Left ventricle myocardium inferior (tissue), 1 donor: Measurements from ENCODE around the gene POC1B. TPM values are rescaled to one million over a fixed set of nuclear protein-coding genes. Genes with fewer than 3 reads are reported as not detected.

Experiments
- DNase-seq: peaks from one replicate; pipeline ENCODE4 v3.0.0-alpha.2; 2020
- H3K27ac ChIP-seq: fragments of 200-600 bp; replicated peaks from 2 replicates; pipeline ENCODE4 v1.8.0; 2021
- H3K27me3 ChIP-seq: fragments of 200-600 bp; 2 replicates; pipeline ENCODE4 v1.8.0; 2021; ENCODE audit warnings: low read depth
- H3K36me3 ChIP-seq: fragments of 200-600 bp; 2 replicates; pipeline ENCODE4 v1.8.0; 2021
- H3K4me1 ChIP-seq: fragments of 200-600 bp; 2 replicates; pipeline ENCODE4 v1.8.0; 2021
- H3K4me3 ChIP-seq: fragments of 200-600 bp; 2 replicates; pipeline ENCODE4 v1.8.0; 2021; ENCODE audit warnings: mild to moderate bottlenecking, moderate library complexity
- H3K9me3 ChIP-seq: fragments of 200-600 bp; replicated peaks from 2 replicates; pipeline ENCODE4 v1.8.0; 2021
- CTCF ChIP-seq: fragments of 200-600 bp; IDR thresholded peaks from 2 replicates; pipeline ENCODE4 v1.8.0; 2021; ENCODE audit warnings: antibody characterized with exemption, mild to moderate bottlenecking, borderline replicate concordance
- intact Hi-C: fragments of 100-400 bp; cut with micrococcal nuclease; formaldehyde crosslinking; loops from one replicate; pipeline ENCODE4 v1.11.0; 2022
- total RNA-seq: library from RNA; stranded (reverse); fragmentation: NEBNext Ultra II Directional; extraction: Animal tissue kit (Norgen Biotek cat#: 25700); gene quantifications from one replicate; pipeline ENCODE4 v1.2.1, GENCODE V29; 2021
- donor health status: DM: no; HTN: yes; CAD: no; lungs with severe emphysema.

POC1B gene
- total RNA-seq, 1 donor from 2014 or later = 8.6 TPM

GRCh38 chr12:89568484-89568883, 42.6 kb upstream of the POC1B start:
- DNase-seq = no peak
- TF ChIP-seq CTCF = no peak
- intact Hi-C loops = no loop called here
- Histone ChIP-seq H3K36me3 (no peaks in the 10 kb centered on the region), H3K9me3 (no peaks in the 10 kb centered on the region), H3K27ac (no peak overlapping the region), H3K4me3 (no peak overlapping the region), H3K4me1 (no peaks in the 10 kb centered on the region), H3K27me3 (no peaks in the 10 kb centered on the region)

GRCh38 chr12:89567691-89568239, 41.9 kb upstream of the POC1B start:
- no peak for DNase-seq

GRCh38 chr12:89566615-89567014, 40.8 kb upstream of the POC1B start:
- intact Hi-C loops = no loop called here
- Histone ChIP-seq H3K4me1 (no peaks in the 10 kb centered on the region), H3K27me3 (no peaks in the 10 kb centered on the region), H3K9me3 (no peaks in the 10 kb centered on the region), H3K4me3 (no peak overlapping the region), H3K36me3 (no peaks in the 10 kb centered on the region), H3K27ac (no peak overlapping the region)
- no peak for TF ChIP-seq CTCF
- no peak for DNase-seq

More at GRCh38 chr12:89567691-89568239, 41.9 kb upstream of the POC1B start:
- Histone ChIP-seq H3K36me3 (no peaks in the 10 kb centered on the region), H3K27me3 (no peaks in the 10 kb centered on the region), H3K4me1 (no peaks in the 10 kb centered on the region), H3K4me3 (no peak overlapping the region), H3K27ac (no peak overlapping the region), H3K9me3 (no peaks in the 10 kb centered on the region)
- no peak for TF ChIP-seq CTCF
- intact Hi-C loops = no loop called here

- Histone ChIP-seq H3K9me3 (no peaks in the 10 kb centered on the region), H3K4me3 (no peak overlapping the region), H3K27me3 (no peaks in the 10 kb centered on the region), H3K4me1 (no peaks in the 10 kb centered on the region), H3K27ac (no peak overlapping the region), H3K36me3 (no peaks in the 10 kb centered on the region)
- intact Hi-C loops = no loop called here
- TF ChIP-seq CTCF = no peak
- DNase-seq = no peak
Measured at GRCh38 chr12:89565002-89565401, 39.2 kb upstream of the POC1B start.

DNA sequence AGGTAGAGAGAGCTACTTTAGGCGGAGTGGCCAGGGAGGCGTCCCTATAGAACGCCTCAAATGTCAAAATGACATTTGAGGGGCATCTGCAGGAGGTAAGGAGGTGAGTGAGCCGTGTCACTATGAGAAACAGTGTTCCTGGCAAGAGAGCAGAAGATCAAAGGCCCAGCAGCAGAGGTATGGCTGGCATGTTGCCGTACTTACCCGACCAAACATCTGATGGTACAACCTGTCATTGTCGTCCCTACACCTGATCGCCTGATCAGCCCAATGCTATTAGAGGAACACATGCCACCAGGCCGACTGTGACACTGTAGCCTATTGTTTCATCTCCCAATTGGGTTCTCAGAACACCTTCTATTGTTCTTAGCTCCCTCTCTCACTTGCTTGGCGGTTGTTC, 33.9 kb upstream of the POC1B start:
- Histone ChIP-seq H3K4me3 (no peak overlapping the region), H3K27me3 (no peaks in the 10 kb centered on the region), H3K9me3 (no peaks in the 10 kb centered on the region), H3K27ac (no peak overlapping the region), H3K36me3 (no peaks in the 10 kb centered on the region), H3K4me1 (no peaks in the 10 kb centered on the region)
- DNase-seq = no peak
- no peak for TF ChIP-seq CTCF
- intact Hi-C loops = no loop called here

GRCh38 chr12:89556976-89557375, 31.1 kb upstream of the POC1B start:
- no peak overlapping the region for H3K27ac ChIP-seq
- intact Hi-C loops = no loop called here
- H3K4me3 ChIP-seq = no peak overlapping the region
- H3K9me3 ChIP-seq = no peaks in the 10 kb centered on the region
- TF ChIP-seq CTCF = no peak
- no peaks in the 10 kb centered on the region for H3K36me3 ChIP-seq
- DNase-seq = no peak
- H3K27me3 ChIP-seq = no peaks in the 10 kb centered on the region
- H3K4me1 ChIP-seq = no peaks in the 10 kb centered on the region
